T-helper 9 cell (primary cell): ENCODE results near the gene IL27RA.
"Not testable (repeated sequence)": the region's sequence is repeated elsewhere in the genome, so short reads cannot be mapped to it uniquely, and the experiment has no call there.

Experiments
- DNase-seq: peaks from one replicate; pipeline ENCODE4 v3.0.0-alpha.2; 2020

IL27RA gene

DNA sequence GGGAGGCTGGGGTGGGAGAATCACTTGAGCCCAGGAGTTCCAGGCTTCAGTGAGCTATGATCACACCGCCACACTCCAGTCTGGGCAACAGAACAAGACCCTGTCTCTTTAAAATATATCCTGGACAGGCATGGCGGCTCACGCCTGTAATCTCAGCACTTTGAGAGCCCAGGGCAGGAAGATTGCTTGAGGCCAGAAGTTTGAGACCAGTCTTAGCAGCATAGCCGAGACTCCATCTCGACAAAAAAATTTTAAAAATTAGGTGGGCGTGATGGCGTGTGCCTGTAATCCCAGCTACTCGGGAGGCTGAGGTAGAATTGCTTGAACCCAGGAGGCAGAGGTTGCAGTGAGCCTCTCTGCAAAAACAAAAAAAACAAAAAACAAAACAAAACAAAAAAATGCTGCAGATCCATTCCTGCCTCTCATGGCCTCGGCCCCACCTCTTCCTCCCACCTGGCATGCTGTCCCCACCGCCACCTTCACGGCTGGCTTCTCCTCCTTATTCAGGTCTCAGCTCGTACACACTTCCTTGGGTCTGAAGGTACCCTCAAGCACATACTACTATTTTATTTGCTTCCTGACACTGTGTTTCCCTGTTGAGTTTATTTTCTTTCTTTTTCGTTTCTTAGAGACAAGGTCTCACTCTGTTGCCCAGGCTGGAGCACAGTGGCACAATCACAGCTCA lies 30.7 kb upstream of the IL27RA start:
- no peak for DNase-seq

DNA sequence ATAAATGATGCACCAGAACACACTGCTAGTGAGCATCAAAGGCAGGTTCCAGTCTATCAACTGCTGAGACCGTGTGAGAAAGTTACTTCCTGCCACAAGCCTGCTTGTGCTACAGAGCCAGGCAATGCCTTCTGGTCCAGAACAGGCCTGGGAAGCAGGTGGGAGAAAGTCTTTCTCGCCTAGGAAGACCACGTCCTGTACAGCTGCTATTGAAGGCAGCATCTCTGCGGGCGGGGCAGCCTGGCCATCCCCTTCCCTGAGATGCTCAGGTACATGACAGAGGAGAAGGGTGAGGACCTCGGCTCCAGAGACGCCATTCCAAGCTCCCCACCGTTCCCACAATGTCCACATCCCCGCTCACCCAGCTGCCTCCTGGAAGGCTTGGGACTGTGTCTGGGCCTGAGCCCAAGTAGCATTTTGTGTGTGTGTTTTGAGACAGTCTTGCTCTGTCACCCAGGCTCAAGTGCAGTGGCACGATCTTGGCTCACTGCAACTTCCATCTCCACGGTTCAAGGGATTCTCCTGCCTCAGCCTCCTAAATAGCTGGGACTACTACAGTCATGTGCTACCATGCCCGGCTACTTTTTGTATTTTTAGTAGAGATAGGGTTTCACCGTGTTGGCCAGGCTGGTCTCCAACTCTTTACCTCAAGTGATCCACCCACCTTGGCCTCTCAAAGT lies 28.9 kb upstream of the IL27RA start:
- DNase-seq, result no peak

DNA sequence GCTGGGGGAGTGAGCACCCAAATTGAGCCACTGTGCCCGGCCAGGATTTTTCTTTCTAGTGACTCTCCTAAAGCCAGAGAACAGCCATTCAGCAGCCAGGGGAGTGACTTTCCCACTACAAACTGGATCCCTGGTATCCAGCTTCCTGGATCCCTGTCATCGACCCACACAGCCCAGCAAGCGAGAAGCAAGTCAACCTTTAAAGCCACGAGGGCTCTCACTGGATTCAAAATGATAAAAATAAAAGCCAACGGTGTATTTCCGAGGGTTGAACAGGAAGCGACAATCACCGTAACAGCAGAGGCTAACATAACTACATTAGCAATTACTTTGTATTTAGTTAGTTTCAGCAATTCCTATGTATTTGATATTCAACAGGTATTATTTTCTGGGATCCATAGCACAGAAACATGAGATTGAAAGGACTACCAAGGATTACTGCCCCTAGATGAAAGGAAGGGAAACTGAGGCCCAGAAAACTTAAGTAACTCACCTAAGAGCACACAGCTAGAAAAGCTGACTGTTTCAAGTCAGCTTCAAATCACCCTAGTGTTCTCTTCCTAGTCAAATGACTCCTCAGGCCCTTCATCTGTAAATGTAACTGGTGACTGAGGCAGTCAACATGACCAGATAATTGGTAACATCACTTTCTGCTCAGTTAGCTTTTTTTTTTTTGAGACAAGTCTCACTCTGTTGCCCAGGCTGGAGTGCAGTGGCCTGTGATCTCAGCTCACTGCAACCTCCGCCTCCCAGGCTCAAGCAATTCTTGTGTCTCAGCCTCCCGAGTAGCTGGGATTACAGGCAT lies 28.1 kb upstream of the IL27RA start:
- no peak for DNase-seq

DNA sequence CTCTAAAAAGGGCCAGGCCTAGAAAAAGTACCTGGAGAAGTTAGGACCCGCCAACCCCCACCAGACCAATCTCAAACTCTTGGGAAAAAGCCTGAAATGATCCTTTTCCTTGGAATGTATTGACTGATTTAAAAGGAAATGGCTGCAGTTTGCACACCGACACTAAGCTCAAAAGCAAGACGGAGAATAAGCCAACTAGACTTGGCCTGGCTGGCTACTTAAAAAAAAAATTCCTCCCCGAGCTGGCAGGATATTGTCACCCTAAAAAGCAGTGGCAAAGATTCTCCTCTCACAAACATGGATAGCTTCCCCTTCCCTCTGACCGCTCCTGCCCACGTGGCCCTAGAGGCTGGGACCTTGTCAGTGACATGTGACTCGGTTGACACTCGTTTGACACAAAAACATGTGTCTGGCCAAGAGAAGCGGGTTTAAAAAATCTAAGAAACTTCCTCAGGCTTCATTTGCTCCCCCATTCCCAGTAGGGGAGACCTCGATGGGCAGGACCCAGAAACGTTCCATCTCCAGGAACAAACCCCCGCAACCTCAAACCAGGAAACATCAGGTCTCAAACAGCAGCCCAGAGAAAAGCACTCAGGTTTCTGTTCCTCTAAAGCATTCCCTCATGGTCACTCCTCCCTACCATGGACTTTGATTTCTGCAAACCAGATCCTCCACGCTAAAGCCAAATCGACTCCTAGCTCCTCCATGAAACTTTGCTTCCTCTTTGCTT lies 26.8 kb upstream of the IL27RA start:
- DNase-seq, result no peak

DNA sequence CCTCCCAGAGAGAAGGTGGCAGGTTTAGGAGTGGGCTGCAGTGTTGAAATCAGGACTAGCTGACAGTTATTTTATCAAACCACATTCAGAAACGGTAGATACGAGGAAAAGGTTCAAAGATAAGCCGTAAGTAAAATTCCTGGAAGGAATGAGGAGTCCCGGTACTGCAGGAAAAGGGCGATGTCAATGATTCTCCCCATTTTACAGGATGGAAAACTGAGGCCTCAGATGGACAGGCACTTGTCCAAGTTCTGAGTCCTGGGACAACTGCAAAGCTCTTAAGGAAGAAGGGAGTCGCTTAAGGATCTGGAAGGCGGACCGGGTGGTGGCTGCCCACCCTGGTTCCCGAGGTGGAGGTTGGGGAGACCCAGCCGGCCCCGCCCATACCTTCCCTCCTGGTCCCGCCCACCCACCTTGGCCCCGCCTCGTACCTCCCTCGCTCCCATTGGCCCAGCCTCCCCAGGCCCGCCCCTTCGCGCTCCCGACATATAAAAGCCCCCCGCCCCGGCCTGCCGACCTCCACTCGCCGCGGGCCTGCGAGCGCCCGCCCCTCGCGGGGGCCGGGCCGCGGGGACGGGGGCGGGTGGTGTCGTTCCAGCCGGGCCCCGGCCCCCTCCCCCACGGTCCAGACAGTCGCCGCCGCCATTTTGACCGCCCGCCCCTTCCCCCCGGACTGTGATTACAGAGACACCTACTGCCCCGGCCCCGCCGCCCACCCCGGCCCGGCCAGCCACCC lies 26.0 kb upstream of the IL27RA start:
- DNase-seq, result peak; percentile 96

- DNase-seq, result peak; percentile 100
These were observed 25.3 kb upstream of the IL27RA start, which contains the start of gene RFX1 for GRCh38 chr19:14006085-14006765. Gene RFX1, minus strand, starts transcription at chr19:14006320. Its CDS starts 12,477 bp downstream, at chr19:13993843.

- DNase-seq, result no peak
These were observed 24.6 kb upstream of the IL27RA start for GRCh38 chr19:14006766-14007562.

- DNase-seq, result no peak
These were observed 19.1 kb upstream of the IL27RA start for GRCh38 chr19:14012378-14012915.

GRCh38 chr19:14015524-14016035 lies 16.0 kb upstream of the IL27RA start:
- DNase-seq, result no peak

- DNase-seq, result no peak
These were observed 12.5 kb upstream of the IL27RA start for GRCh38 chr19:14019100-14019499.

GRCh38 chr19:14019739-14020138 lies 11.8 kb upstream of the IL27RA start:
- not testable (repeated sequence) for DNase-seq

DNA sequence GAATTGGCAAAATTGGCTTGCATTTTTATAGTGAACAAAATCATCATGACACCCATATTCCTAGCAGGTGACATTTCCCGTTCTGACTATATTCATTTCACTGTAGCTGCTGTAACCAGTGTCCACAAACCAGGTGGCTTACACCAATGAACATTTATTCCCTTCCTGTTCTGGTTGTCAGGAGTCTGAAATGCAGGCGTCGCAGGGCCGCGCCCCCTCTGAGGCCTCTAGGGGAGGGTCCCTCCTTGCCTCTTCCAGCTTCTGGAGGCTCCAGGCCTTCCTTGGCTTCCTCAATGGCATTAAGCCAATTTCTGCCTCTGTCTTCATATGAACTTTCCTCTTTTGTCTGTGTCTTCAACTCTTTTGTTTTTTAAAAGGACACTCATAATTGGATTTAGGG lies 10.1 kb upstream of the IL27RA start:
- DNase-seq, result no peak

DNA sequence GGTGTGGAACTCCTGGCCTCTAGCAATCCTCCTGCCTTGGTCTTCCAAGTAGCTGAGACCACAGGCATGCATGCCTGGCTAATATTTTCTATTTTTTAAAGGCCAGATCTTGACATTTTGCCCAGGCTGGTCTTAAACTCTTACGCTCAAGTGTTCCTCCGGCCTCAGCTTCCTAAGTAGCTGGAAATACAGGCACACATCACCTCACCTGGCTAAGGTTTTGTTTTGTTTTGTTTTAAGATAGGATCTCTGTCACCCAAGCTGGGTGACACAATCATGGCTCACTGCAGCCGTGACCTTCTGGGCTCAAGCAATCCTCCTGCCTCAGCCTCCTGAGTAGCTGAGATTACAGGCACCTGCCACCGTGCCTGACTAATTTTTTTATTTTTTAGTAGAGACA lies 9.1 kb upstream of the IL27RA start:
- DNase-seq, result no peak

DNA sequence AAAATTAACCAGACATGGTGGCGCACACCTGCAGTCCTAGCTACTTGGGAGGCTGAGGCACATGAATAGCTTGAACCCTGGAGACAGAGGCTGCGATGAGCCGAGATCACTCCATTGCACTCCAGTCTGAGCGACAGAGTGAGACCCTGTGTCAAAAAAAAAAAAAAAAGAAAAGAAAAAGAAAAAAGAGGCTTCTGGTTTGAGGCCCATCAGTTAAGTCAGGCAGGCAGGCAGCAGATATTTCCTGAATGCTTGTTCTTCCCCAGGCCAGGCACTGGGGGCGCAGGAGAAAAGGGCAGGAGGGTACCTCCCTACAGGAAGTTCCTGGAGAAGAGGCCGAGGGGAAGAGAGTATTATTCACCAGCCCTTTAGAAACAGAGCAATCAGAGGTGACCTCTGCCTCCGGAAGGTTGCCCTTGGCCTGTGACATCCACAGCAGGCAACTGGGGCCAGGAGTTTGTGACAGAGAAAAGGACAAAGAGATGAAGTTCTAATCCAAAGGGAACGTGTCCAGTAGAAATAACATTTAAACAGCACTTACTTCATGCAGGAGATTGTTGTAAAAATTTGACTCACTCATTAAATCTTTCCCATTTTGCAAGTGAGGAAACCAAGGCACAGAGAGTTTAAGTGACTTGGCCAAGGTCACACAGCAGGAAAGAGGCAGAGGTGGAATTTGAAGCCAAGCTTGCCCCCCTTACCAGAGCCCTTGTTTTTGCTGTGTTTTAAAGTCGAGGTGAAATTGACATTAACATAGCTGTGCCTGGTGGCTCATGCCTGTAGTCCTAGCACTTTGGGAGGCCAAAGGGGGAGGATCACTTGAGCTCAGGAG lies 7.9 kb upstream of the IL27RA start:
- no peak for DNase-seq

DNA sequence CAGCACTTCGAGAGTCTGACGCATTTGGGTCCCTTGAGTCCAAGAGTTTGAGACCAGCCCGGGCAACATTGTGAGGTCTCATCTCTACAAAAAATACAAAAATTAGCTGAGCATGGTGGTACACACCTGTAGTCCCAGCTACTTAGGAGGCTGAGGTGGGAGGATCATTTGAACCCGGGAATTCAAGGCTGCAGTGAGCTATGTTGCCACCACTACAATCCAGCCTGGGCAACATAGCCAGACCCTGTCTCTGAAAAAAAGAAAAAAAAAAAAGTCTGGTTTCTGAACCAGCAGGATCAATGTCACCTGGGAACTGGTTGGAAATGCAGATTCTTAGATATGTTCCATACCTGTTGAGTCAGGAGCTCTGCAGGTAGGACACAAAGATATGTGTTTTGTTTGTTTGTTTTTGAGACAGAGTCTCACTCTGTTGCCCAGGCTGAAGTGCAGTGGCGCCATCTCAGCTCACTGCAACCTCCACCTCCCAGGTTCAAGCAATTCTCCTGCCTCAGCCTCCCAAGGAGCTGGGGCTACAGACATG lies 4.8 kb upstream of the IL27RA start:
- not testable (repeated sequence) for DNase-seq

DNA sequence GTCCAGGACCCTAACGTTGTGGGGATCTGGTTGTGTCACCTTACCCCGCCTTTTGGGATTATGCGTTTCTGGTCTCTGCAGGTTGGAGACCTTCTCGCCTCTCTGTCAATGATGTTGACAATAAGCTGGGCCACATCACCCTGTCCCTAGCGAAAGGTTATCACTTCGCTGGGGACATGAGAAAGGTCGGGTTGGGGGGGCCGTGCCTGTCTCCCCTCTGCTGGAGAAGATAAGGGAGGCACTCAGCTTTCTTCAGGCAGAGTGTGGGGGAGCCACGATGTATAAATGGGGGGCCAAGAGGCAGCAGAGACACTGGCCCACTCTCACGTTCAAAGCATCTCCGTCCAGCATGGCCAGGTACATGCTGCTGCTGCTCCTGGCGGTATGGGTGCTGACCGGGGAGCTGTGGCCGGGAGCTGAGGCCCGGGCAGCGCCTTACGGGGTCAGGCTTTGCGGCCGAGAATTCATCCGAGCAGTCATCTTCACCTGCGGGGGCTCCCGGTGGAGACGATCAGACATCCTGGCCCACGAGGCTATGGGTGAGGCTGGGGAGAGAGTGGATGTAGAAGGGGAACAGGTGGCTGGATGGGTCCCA lies 3.6 kb upstream of the IL27RA start, which contains the start of gene RLN3:
Gene RLN3 (plus strand): TSS at position 293 of the 595 bp plus-strand sequence. CDS start 57 bp downstream, at position 350.
- DNase-seq, result no peak

DNA sequence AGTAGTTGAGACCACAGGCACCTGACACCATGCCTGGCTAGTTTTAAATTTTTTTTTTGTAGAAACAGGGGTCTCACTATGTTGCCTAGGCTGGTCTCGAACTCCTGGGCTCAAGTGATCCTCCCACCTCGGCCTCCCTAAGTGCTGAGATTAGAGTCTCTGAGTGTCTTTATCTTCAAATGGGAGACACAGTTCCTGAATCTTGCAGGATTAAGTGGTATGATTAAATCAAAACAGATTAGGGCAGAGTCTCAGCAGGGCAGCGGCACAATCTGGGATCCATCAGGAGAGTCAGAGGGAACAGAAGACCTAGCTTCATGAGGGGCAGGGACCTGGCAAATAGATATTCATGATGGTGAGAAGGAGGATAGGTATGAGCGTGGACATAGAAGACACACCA lies 2.7 kb upstream of the IL27RA start:
- no peak for DNase-seq

DNA sequence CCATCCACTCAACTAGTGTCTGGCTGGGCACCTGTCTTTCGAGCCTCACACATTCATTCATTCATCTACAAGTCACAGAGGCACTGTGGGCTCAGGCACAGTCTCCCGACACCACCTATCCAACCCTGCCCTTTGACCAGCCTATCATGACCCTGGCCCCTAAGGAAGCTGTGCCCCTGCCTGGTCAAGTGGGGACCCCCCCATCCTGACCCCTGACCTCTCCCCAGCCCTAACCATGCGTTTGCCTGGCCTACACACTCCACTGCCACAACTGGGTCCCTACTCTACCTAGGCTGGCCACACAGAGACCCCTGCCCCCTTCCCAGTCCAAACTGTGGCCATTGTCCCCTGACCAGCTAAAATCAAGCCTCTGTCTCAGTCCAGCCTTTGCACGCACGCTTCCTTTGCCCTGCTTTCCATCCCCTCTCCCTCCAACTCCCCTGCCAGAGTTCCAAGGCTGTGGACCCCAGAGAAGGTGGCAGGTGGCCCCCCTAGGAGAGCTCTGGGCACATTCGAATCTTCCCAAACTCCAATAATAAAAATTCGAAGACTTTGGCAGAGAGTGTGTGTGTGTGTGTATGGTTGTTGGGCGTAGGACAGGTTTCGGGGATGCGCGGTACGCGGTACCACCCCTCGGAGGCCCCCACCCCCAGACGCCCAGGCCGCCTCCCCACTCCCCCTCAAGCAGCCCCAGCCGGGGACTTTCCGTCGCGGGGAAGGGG lies 404 bp upstream of the IL27RA start:
- DNase-seq, result peak; percentile 73
